BE2C (cell line): ENCODE results near the gene TSPAN3.

Experiments
- DNase-seq: peaks from one replicate; pipeline ENCODE4 v3.0.0-alpha.2; 2020
- H3K27me3 ChIP-seq: fragments of 250-450 bp; sonication (Bioruptor Pico); 2 replicates; pipeline ENCODE4 v1.5.1; 2020; ENCODE audit warnings: mild to moderate bottlenecking
- H3K36me3 ChIP-seq: fragments of 250-450 bp; sonication (Bioruptor Pico); 2 replicates; pipeline ENCODE4 v1.5.1; 2020; ENCODE audit warnings: mild to moderate bottlenecking
- H3K4me1 ChIP-seq: fragments of 250-450 bp; sonication (Bioruptor Pico); 2 replicates; pipeline ENCODE4 v1.5.1; 2020
- H3K4me3 ChIP-seq: 2 replicates; pipeline ENCODE4 v1.5.1; 2011; ENCODE audit warnings: low read depth, low read length
- H3K9me3 ChIP-seq: fragments of 250-450 bp; sonication (Bioruptor Pico); 2 replicates; pipeline ENCODE4 v1.5.1; 2020
- TF ChIP-seq, protein P1 (sequence below): IDR thresholded peaks from 2 replicates; pipeline ENCODE4 v1.5.1; 2012; ENCODE audit warnings: mild to moderate bottlenecking, low read depth, low read length

The TSPAN3 gene

DNA sequence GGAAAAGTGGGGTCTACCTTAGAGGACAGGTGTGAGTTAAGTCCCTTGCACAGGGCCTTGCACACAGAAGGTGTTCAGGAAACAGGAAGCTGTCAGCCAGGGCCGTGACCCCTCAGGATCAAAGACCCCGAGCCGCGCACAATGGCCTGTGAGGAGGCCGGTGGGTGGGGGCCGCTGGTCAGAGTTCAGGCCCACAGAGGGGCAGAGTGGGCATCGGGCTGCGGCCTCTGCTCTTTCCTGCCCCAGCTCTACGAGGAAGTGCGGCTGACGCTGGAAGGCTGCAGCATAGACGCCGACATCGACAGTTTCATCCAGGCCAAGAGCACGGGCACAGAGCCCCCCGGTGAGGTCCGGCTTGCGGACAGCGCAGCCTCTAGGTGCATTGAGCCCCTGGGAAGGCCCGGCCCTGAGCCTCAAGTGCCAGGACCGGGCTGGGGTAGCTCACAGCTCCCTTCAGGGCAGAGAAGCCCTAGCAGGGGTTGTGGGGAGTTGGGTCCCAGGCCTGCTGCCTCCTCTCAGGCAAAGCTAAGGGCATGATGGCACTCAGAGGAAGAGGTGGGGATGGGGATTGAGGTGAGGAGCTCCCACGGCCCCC is 38.8 kb downstream of the TSPAN3 start:
- Histone ChIP-seq H3K9me3 (no peaks in the 10 kb centered on the region), H3K27me3 (no peaks in the 10 kb centered on the region), H3K4me1 (no peaks in the 10 kb centered on the region), H3K4me3 (no peak overlapping the region), H3K36me3 (peaks cover 8% of the 10 kb centered on the region)
- TF ChIP-seq, protein P1, sequence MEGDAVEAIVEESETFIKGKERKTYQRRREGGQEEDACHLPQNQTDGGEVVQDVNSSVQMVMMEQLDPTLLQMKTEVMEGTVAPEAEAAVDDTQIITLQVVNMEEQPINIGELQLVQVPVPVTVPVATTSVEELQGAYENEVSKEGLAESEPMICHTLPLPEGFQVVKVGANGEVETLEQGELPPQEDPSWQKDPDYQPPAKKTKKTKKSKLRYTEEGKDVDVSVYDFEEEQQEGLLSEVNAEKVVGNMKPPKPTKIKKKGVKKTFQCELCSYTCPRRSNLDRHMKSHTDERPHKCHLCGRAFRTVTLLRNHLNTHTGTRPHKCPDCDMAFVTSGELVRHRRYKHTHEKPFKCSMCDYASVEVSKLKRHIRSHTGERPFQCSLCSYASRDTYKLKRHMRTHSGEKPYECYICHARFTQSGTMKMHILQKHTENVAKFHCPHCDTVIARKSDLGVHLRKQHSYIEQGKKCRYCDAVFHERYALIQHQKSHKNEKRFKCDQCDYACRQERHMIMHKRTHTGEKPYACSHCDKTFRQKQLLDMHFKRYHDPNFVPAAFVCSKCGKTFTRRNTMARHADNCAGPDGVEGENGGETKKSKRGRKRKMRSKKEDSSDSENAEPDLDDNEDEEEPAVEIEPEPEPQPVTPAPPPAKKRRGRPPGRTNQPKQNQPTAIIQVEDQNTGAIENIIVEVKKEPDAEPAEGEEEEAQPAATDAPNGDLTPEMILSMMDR: no peak
- DNase-seq: peak; percentile 7

DNA sequence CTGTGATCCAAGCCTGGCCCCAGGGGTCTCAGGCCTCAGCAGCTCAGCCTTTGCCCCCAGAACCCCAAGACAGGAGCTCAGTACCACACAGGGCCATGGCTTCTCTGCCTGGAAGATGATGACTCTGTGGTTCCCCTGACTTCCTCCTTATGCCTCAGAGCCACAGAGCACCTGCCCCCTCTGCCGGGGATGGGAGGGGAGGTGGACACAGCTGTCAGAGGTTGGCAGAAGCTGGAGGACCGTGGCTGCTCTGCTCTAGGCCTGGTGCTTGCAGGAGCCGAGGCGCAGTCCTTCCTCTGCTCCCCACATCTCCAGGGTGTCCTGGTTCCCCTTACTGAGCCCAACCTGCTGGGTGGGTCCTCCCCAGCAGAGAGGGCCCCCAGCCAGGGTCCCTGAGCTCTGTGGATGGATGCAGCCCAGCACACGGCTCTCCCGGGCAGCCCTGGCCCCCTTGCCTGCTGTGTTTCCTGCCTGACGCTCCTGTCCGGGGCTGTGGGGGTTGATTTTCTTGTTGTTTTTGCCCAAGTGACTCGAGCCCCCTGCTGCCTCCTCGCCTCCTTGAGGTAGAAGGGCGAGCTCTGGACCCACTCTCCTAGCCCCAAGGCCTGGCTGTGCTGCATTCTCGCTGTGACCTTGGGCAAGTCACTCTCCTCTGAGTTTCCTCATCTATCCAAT is 39.4 kb downstream of the TSPAN3 start:
- DNase-seq: peak; percentile 39
- Histone ChIP-seq H3K4me1 (no peaks in the 10 kb centered on the region), H3K9me3 (no peaks in the 10 kb centered on the region), H3K36me3 (peaks cover 1% of the 10 kb centered on the region), H3K4me3 (no peak overlapping the region), H3K27me3 (no peaks in the 10 kb centered on the region)
- TF ChIP-seq, protein P1: peak; percentile 15; the same call in 1 of the 2 replicates

DNA sequence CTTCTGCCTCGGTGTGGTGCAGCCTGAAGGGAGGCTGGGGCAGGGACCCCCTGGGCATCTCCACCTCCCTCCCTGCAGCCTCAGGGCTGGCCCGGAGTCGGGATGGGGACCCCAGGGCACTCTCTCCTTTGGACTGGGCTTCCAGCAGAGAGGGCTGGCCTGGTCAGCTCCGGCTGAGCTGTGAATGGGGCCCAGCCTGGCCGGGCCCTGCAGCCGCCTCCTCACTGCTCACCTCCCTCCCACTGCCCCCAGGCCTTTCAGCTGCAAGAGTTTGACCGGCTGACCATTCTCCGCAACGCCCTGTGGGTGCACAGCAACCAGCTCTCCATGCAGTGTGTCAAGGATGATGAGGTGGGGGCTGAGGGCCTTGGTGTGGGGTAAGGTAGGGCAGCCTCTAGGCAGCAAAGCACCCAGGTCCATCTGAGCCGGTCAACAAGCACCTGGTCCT is 40.0 kb downstream of the TSPAN3 start:
- TF ChIP-seq, protein P1: no peak
- Histone ChIP-seq H3K36me3 (no peaks in the 10 kb centered on the region), H3K27me3 (no peaks in the 10 kb centered on the region), H3K4me1 (no peaks in the 10 kb centered on the region), H3K4me3 (no peak overlapping the region), H3K9me3 (no peaks in the 10 kb centered on the region)
- DNase-seq: peak; percentile 8

DNA sequence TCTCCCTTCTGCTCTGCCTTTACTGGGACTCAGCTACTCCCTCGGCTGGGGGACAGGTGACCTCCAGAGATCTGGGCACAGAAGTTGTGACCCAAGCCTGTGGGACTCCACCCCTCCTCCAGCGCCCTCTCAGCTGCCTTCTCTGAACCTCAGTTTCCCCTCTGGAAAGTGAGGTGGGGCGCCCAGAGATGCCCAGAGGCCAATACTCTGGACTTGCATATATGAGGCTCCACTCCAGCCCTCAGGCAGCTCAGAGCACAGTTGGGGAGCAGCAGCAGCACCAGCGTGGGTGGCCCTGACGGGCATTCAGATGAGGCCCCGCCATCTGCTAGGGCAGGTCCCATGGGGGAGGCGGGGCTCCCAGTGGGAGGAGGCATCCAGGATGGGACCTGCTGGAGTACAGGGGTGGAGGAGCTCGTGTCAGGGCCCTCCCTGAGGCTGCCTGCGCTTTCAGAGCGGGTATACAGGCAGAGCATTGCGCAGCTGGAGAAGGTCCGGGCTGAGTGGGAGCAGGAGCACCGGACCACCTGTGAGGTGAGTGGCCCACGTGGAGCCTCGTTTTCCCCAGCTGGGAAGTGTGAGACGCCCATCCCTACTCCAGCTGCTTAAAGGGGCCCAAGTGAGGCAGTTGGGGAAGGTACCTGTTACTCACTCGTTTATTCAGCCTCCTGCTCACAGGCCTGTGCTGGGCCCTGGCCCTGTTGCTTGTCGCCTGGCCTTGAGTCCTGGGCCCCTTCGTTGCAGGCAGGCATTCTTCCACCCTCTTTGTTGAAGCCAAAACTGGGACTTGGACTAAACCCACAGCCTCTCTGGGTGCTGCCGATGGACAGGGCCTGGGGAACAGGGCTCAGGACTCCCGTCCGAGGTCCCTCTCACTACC is 40.6 kb downstream of the TSPAN3 start:
- peak; percentile 80 for DNase-seq
- no peaks in the 10 kb centered on the region for H3K9me3 ChIP-seq
- TF ChIP-seq, protein P1: no peak

DNA sequence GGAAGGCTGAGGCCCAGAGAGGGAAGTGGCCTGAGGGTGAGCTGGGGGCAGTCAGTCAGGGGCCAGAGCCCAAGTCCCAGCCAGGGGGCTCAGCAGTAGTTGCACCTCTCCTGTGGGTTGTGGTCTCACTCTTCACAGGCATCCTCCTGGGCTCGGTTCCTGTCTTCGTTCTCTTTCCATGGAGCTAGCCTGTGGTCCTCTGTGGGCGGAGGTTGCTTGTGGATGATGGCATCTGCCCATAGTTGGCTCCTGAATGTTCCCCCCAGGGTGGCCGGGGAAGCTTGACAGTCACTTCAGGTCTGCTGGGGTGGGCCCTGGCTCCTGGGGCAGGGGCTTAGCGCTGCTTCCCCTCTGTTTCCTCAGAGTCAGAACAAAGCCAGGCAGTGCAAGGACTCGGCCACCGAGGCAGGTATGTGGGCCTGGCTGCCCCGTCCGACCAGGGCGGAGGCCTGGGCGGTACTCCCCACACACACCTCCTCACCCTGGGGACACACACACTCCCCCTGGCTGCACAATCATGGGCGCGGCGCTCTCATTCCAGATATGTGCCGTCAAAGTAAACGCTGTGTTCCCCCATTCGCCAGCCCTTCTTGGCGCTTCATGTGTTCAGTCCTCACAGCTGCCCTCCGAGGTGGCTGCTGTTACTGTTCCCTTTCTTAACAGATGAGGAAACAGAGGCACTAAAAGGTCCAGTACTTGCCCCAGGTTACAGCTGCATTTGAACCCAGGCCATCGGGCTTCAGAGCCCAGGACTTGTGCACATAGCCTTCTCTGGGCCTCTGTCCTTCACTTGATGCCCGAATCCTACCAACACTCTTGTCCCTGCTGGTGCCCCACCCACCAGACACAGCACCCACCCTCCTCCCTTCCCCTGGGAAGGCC is 41.5 kb downstream of the TSPAN3 start:
- H3K27me3 ChIP-seq: no peaks in the 10 kb centered on the region
- no peaks in the 10 kb centered on the region for H3K9me3 ChIP-seq
- DNase-seq: peak; percentile 10
- H3K36me3 ChIP-seq: no peaks in the 10 kb centered on the region
- TF ChIP-seq, protein P1: no peak
- no peak overlapping the region for H3K4me3 ChIP-seq
- no peaks in the 10 kb centered on the region for H3K4me1 ChIP-seq

More for the DNA sequence above, 40.6 kb downstream of the TSPAN3 start:
- Histone ChIP-seq H3K4me1 (no peaks in the 10 kb centered on the region), H3K27me3 (no peaks in the 10 kb centered on the region), H3K4me3 (no peak overlapping the region), H3K36me3 (no peaks in the 10 kb centered on the region)
